HG03565 (cell line): Measurements from ENCODE around the gene CHMP4A.
"Not testable (repeated sequence)": the region's sequence is repeated elsewhere in the genome, so short reads cannot be mapped to it uniquely, and the experiment has no call there.

ENCODE experiments used
- ATAC-seq: cut with Tn5 transposase; IDR thresholded peaks from one replicate; pipeline ENCODE4 v1.9.1; 2021; ENCODE audit warnings: mild to moderate bottlenecking, moderate library complexity; ENCODE audit not compliant: unreplicated experiment

Gene CHMP4A

GRCh38 chr14:24231263-24232120, 18.2 kb upstream of the CHMP4A start:
- peak; percentile 3 for ATAC-seq

DNA sequence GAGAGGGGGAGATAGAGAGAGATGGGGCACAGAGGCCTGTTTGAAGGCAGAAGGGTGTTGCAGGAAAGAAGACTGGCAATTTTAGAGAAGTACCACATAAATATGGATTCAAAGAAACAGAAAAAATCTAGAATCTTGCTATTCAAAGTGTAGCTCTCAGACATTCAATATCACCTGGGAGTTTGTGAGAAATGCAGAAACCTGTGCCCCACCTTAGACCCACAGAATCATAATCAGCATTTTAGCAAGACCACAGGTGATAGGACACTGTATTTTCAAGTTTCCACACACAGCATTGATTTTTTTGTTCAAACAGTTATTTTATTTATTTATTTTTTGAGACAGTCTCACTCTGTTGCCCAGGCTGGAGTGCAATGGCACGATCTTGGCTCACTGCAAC, 15.6 kb upstream of the CHMP4A start:
- no peak for ATAC-seq

DNA sequence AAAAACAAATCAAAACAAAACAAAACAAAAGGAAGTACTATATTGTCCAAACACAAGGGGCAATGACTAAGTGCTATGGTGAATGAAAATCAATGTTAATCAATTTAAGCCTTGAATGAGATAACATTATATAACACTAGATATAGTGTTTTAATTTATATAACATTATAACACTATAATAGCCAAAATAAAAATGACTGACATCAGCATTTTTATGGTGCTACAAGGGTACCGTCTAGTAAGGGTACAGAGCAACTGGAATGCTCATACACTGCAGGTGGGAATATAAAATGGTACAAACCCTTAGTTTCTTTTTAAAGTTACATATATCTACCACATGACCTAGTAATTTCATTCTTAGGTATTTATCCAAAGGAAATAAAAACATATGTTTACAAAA, 13.2 kb upstream of the CHMP4A start:
- ATAC-seq: no peak

DNA sequence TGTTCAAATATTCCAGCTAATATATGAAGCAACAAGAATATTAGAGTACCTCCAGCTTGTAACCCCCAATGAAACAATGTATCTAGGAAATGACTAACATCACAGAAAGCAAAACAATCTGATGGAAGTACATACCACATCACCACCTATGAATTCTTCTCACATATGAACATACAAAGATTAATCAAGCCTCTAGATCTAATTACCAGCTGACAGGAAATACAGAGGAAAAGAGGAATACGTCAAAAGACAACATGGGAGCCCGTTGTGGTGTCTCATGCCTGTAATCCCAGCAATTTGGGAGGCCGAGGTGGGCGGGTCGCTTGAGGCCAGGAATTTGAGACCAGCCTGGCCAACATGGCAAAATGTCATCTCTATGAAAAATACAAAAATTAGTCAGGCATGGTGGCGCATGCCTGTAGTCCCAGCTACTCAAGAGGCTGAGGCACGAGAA, 11.4 kb upstream of the CHMP4A start:
- no peak for ATAC-seq

DNA sequence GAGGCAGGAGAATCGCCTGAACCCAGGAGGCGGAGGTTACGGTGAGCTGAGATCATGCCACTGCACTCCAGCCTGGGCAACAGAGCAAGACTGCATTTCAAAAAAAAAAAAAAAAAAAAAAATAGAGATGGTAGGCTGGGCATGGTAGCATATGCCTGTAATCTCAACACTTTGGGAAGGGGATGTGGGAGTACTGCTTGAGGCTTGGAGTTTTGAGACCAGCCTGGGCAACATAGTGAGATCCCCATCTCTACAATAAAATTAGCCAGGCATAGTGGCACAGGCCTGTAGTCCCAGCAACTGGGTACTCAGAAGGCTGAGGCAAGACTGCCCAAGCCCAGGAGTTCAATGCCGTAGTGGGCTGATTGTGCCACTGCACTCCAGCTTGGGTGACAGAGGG, 9.7 kb upstream of the CHMP4A start:
- not testable (repeated sequence) for ATAC-seq

GRCh38 chr14:24219521-24219920, 6.2 kb upstream of the CHMP4A start:
- ATAC-seq: no peak

DNA sequence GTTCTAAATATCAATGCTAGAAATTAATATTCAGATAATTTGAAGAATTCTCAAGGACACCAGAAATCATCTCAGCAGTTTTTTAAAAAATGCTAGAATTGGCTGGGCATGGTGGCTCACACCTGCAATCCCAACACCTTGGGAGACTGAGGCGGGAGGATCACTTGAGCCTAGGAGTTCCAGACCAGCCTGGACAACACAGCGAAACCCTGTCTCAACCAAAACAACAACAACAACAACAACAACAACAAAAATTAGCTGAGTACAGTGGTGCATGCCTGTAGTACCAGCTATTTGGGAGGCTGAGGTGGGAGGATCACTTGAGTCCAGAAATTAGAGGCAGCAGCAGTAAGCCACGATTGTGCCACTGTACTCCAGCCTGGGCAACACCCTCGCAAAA, 5.8 kb upstream of the CHMP4A start:
- no peak for ATAC-seq

- ATAC-seq: not testable (repeated sequence)
These were observed 3.6 kb upstream of the CHMP4A start for GRCh38 chr14:24216876-24217275.

GRCh38 chr14:24216345-24216699, 3.0 kb upstream of the CHMP4A start:
- ATAC-seq: no peak

GRCh38 chr14:24215495-24216344, 2.4 kb upstream of the CHMP4A start, which contains the start of gene MDP1:
Gene MDP1, minus strand, starts transcription at chr14:24216066. Its CDS starts 111 bp downstream, at chr14:24215955.
- ATAC-seq: peak; percentile 53

DNA sequence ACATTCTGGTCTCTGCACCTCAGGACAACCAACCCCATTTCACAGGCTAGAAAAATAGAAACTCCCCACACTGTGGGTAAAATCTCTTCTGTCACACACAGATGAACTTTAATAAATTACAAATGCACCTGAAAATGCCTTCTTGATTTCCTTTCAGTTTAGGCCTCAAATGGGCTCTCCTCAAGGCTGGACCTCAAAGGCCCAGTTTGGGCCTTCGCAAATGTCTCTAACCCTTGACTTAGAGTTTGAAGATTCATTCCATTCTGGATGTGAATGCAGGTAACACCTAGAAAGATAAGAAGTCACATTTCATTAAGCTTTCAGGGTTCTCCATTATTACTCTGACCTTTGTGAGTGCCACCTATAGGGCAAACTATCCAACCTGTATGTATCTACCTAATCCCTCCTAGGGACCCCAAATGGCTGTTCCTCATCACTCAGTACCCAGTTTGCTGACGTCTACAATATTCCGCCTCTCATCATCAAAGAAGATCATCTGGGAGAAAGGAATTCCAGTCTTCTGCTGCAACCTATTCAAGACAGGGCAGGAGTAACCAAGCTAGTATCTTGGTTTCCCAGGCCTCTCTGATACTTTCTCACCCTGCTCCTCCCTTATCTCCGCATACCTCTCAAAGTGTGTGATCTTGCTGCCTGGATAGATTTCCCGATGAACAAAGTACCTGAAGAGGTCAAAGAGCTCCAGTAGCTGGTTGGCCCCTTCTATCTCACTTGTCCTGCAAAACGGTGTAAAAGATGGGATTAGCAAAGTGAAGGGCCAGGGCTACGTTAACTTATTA, 776 bp upstream of the CHMP4A start:
- no peak for ATAC-seq

GRCh38 chr14:24211311-24211710, 2.0 kb downstream of the CHMP4A start:
- ATAC-seq: no peak

DNA sequence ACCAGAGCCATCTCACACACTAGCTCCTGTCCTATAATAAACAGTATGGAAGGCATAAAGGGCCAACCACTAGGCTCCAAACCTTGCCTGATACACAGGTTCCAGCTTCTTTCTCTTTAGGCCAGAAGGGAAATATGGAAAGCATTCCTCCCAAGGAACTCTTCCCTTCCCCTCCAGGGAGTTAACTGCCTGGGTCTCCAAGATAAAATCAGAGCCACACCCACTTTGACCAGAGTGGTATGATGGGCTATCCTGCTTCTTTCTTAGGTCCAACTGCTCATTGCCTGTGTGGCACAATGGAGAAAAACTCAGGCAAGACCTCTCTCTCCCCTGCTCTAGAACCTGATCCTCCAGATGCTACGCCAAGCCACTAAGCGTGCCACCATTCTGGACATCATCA, 5.7 kb downstream of the CHMP4A start:
- no peak for ATAC-seq

GRCh38 chr14:24207104-24207551, 6.2 kb downstream of the CHMP4A start:
- no peak for ATAC-seq

DNA sequence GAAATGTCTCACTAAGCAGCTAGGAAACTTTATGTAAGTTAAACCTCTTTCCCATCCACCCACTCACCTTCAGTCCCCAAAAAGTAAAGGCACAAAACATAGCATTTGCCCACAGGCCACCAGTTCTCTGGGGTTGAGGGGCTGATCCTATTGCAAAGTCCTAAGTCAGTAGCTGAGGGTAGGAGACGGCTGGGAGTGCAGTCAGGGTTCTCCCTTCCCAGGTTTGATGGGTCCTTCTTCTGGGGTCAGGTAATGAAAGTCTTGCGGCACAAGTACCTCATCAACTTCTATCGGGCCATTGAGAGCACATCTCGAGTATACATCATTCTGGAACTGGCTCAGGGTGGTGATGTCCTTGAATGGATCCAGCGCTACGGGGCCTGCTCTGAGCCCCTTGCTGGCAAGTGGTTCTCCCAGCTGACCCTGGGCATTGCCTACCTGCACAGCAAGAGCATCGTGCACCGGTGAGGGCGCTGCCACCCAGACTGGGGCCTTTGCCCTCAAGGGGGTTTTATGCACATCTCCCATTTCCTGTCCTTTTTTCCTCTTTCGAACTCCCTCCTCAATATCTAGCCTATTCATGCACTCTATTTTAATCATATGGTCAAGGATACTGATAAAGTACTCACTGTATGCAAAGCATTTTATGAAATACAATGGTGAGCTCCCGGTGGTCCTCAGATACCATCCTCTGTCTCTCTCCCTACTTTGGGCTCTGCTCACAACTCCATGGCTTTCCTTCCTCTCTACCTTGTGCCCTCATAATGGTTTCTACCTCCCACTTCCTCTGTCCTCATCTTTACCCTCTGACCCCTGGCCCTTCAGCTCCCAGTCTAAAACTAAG, 6.8 kb downstream of the CHMP4A start:
- no peak for ATAC-seq

GRCh38 chr14:24204163-24205146, 8.8 kb downstream of the CHMP4A start:
- no peak for ATAC-seq

- not testable (repeated sequence) for ATAC-seq
These were observed 9.9 kb downstream of the CHMP4A start for GRCh38 chr14:24203249-24203886.

DNA sequence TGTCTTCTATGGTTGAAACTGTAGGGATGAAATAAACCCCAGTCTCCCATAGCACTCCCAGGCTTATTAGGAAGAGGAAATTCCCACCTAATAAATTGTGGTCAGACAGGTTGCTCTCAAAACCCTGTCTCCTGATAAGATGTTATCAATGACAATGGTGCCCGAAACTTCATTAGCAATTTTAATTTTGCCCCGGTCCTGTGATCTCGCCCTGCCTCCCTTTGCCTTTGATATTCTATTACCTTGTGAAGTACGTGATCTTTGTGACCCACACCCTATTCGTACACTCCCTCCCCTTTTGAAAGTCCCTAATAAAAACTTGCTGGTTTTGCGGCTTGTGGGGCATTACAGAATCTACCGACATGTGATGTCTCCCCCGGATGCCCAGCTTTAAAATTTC, 10.8 kb downstream of the CHMP4A start:
- ATAC-seq: not testable (repeated sequence)
